NCI-H2081 treated with DMSO at 0.1 percent for 48 hours (cell line): ENCODE results near the gene VPS8.

Experiments
- DNase-seq: peaks from one replicate; lab custom pipeline; 2025; lab: John Stamatoyannopoulos, UW

The VPS8 gene

DNA sequence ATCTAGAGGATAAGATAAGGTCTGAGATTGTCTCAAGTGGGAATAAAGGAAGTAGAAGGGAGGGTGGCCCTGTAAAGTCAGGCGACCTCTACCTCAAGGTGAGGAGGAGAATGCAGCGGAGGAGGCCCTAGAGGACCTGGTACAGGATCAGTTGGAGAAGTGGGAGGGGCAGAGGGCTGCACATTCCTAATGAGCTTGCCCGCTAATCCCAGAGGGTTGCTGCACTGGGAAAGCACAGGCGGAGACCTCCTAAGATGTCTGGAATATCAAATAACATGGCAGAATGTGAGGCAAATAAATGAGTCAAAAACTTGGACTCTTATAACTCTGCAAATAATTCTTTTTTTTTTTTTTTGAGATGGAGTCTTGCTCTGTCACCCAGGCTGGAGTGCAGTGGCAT is 30.2 kb upstream of the VPS8 start:
- DNase-seq: no peak

DNA sequence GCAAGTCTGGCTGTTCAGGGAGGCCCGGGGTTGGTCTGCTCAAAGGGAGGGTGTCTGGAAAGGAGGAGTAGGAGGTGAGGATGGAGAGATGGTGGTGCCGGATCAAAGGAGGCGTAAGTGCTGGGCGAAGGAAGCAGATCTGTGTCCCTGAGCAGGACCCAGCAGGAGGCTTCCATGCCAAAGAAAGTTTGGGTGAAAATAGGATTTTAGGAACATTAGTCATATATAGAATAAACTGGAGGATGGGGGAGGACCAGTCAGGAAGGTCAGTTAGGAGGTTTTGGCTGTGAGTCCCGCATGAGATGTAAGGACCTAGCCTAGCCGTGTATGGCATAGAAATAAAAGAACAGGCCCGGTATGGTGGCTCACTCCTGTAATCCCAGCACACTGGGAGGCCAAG is 28.6 kb upstream of the VPS8 start:
- DNase-seq: no peak

DNA sequence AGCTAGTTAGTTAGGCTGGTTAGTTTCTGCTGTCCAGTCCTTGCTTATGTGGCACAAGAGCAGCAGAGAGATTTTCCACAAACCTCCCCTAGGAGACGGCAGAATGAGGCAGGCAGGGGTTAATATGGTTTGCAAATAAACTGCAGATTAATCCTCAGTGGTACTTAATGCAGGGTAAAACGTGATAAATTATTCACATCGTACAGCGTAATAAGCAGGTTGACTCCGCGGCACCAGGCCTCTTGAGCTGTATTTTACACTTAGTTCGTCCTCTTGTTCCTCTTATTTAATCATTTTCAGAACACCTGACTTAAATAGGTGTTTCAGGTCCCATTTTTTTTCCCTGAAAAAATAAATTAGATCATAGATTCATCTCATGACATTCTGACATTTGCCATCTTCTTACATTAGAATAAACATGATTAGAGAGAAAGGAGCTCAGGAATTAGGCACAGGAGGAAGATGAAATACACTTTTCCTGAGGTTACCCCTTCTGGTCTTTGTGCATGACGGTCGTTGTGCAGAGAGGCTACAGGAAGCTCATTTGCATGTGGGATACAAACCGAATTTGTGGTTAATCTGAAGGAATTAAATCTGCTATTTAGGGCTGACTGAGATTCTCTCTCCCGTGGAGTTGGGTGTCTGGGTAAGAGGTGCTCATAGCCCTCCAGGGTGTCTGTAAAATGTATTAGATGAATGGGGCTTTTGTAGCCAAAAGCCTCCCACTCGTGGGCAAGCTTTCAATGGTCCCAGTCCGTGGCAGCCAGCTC is 27.1 kb upstream of the VPS8 start:
- no peak for DNase-seq

DNA sequence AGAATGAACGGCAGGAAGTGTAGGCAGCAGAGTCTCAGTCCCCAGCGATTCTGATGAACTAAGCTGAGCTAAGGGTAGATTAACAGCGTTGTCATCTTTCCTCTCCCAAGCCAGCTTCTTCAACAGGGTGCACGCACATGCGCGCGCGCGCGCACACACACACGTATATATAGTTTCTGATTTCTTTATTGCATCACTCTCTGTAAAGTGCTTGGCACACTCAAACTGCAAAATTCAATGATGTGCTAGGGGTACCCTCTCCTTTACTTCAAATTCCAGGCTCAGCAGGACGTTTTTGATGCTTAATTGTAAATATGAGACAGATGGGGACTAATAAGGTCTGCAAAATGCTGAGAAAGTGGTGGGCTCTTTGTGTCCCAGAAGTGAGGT is 26.1 kb upstream of the VPS8 start:
- DNase-seq: no peak

DNA sequence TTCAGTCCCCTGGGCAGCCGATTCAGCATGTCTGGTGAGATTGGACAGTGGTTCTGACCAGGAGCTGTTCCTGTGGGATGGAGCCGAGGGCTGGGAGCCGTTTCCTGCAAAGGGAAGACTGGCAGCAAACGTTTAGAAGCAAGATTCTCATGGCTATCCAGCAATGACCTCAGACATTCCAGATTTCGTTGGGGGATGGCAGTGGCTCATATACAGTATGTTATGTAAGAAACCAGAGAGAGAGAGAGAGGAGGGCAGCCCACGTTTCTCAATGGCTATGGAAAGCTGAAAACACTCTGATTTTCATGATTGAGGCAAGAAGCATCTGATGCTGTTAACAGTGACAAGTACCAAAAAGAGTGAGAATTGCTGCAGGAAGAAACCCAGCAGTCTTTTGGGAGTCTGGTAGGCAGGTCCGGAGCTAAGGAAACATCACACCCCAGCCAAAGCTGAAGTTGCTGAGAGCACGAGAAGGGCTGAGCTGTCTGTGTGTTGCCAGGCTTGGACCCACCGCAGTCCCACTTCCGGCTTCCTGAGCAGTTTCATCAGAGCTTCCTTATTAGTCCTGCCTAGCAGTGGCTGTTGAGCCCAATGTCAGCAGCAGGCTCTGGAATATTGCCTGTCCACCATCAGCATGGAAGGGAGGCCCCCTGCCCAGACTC is 25.6 kb upstream of the VPS8 start:
- no peak for DNase-seq

DNA sequence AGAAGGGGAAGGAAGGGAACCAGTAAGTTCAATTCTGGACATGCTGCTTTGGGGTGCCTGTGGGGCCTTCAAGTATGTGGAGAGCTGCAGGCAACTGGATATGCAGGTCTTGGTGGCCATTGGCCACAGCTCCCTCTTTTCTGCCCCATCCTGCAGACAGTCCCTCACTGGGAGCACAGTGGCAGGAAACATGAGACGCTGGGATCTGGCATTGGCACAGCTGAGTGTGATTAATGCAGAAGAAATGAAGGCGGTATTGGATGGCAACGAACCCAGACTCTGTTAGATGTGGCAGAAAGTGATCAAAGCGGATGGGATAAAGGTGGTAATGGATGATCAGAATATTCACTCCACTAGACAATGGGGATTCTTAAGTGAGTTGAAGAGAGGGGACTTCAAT is 23.2 kb upstream of the VPS8 start:
- no peak for DNase-seq

DNA sequence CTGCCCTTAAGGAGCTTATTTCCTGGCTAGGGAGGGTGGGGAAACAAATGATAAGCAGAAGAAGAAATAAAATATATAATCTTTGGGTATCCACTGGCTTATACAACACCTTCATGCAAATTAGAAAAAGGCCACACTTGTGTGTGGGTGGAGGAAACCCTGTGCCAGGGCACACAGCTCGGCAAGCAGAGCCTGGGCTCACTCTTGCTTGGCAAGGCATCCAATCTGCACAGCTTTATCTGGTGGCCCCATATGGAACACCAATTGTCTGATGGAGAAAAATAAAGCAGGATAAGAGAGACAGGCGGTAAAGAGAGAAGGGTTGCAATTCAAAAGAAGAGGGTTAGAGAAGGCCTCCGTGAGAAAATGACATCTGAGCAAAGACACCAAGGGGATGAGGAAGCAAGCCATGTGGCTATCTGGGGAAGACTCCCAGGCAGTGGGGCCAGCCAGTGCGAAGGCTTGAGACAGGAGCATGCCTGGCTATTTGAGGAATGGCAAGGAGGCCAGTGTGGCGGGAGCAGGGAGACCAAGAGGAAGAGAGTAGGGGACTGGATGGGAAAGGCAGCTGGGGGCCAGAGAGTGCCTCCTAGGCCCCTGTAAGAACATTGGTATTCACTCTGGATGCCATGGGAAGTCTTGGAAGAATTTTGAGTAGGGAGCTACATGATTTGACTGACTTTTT is 22.5 kb upstream of the VPS8 start:
- no peak for DNase-seq

DNA sequence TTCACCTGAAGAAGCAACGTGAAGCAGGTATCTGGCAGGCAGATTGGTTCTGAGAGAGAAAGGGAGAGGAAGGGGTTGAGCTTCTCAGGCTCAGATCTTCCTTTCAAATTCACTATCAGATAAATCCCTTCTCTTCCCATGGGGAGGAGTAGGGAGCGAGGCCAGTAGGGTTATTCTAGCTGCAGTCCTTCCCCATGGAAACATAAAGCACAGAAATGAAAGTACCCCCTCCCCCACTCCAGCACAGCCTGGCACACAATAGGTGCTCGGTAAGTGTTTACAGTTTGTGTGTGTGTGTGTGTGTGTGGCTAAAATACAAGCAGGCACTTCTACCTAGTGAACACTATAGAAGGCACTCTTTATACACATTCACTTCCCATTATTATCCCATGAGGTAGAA is 20.8 kb upstream of the VPS8 start:
- no peak for DNase-seq

DNA sequence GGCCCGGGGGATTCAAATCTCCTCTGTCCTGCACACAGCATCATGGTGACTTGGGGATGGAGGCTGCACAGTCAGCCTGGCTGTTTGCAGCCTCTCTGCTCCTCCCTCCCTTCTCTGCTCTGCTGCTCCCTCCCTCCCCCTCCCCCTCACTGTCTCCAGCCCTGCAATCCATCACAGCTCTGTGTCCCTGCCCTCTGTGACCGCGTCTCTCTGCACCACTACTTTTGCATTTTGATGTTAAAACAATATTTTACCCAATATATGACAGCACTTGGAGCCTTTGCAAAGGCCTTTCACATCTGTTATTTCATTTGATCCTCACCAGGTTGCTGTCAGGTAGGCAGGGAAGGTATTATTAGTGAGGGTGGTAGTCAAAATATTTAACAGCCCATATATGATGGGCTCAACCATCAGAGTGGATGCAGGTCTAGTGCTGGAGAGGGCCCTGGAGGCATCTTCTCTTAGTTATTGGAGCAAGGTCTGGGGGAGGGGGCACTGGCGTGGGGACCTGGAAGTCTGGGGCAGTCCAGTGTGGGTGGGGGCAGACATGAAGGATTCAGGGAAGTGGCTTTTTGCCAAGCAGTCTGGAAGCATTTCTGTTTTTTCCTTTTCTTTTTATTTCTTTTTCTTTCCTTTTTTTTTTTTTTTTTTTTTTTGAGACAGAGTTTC is 16.3 kb upstream of the VPS8 start:
- no peak for DNase-seq

DNA sequence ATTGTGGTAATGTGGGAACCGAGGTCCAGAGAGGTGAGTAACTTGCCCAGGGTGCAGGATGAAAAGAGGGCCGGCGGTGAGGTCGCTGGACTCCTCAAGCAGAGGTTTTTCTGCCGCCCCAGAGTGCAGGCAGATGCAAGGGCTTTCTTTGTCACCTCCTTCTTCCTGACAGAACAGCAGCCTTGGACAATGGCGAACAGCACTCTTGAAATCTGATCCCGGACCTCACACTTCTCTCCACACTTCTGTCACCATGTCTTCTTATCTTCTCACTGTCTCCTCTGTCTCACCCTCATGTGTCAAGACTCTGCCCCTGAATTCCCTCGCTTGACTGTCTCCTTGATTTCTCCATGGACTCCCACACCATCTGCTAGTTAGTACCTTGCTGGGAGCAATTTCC is 15.4 kb upstream of the VPS8 start:
- DNase-seq: no peak

DNA sequence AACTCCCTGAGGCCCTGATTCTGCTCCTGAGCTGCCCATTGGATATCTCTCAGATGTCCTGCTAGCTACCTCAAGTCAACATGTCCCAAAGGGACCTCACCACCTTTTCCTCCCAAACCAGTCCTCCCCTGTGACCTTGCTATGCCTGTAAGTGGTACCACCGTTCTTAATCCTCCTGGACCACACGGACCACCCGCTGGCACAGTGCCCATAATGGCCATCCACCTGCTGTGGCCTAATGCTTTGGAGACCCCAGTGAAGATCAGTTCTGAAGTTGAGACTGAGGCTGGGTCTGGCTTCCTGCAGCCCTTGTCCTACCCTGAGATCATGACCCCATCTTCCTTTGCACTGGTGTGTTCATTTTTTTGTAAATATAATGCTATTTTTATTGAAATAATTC is 15.0 kb upstream of the VPS8 start:
- no peak for DNase-seq

DNA sequence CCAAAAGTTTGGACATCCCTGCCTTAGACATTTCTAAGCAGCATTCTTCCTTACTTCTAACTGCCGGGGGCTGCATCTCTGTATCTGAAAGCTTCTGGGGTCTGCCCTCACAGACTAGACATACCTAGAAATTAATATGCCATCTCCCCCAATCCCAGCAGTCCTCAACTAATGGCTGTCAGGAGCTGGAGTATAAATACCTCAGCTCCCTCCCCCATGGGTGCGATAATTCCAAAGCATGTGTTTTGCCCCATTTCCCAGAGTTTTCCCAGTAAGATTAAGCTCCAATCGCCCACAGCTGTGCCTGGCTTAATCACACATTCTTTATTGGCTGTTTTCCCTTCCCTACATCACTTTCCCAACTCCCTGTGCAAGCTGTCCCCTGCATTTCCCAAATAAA is 13.8 kb upstream of the VPS8 start:
- DNase-seq: no peak

DNA sequence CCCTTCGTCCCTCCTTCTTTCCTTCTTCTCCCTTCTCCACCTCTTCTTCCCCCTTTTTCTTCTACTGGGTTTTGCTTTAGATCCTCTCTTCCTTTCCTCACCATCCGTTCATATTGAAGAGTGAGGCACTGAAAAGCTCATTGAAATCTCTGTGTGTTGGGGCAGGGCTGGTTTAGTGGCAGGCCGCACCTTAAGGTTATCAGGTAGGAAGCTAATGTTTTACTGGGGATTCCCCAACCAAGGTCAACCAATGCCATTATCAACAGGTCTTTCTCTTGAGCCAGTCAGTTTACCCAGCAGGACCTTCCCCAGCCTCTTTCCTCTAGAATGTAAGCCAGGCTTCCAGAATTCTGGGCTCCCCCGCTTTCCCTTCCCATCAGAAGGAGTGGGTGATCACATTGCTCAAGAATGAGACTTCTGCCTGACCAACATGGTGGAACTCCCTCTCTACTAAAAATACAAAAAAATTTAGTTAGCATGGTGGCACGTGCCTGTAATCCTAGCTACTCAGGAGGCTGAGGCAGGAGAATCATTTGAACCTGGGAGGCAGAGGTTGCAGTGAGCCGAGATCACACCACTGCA is 11.5 kb upstream of the VPS8 start:
- no peak for DNase-seq

DNA sequence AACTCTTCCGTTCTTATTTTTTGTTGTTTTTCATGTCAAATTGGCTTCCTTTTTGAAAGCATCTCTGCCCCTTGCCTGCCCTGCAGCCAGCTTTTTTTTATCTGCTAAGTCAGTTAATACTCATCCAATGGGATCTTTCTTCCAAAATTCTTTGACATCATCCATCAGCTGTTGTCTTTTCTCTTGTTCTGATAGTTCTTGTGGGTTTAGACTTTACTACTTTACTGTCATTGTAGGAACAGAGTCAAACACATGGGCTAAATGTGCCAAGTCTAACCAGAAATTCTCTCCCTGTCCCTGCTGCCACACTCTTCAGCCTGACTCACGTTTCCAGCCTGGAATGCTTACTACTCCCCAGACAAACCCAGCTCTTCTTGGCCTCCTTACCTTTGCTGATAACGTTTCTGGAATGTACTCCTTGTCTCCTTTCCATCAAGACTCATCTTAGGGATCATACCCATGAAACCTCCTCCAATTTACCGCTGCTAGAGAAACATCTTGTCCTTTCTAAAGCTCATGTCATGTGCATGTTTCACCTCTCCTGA is 10.7 kb upstream of the VPS8 start:
- no peak for DNase-seq

DNA sequence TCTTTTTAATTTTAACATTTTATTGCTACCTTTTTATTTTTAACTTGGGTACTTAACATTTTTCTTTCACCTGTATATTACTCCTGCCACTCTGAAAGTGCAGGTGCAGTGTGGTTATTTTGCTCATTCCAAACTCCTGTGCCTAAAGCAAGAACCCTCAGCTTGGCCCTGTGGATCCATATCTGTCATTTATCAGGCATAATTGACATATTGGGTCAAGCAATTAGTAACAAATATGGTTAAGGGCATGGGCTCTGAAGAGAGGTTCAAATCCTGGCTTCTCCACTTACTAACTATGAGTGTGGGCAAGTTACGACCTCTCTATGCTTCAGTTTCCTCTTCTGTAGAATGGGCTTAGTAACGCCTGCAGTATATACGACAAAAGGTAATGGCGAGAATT is 9.8 kb upstream of the VPS8 start:
- no peak for DNase-seq

DNA sequence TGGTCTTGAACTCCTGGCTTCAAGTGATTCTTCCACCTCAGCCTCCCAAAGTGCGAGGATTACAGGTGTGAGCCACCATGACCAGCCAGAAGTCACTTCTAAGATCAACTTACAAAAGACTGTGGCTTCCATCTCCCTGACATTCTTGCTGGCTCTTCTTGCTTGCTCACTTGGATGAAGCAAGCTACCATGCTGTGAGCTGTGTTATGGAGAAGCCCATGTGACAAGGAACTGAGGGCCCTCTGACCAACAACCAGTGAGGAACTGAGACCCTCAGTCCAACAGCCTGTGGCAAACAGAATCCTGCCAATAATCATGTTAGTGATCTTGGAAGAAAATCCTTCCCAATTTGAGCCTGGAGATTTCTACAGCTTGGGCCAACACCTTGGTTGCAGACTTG is 7.2 kb upstream of the VPS8 start:
- no peak for DNase-seq

DNA sequence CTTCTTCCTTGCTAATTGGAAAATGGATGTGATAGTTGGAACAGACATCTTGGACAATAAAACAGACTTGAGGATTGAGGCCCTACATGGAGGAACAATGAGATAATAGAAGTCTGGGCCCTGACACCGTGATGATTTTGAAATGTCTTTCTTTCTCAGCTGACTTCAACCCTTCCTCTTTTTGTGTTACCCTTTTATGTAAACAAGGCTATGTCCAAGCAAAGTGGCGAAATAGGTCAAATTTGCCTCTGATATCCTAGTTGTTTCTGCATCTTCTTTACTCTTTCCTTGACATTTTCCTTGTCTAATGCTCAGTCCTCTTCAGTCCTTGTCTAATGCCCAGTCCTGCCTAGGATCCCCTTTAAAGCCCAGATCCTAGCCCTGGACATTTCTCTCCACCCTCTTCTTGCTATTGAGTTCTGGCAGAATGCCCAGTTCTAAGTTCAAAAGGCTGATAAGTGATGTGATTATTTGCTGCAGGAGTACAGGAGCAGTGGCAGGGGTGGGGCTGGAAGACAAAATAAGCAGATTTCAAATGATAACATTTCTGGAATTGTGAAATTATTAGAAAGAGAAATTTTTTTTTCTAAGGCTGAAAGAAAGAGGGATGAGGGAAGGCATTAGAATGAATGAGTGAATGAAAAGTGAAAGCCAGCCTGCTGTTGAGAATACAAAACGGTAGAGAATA is 6.5 kb upstream of the VPS8 start:
- no peak for DNase-seq

DNA sequence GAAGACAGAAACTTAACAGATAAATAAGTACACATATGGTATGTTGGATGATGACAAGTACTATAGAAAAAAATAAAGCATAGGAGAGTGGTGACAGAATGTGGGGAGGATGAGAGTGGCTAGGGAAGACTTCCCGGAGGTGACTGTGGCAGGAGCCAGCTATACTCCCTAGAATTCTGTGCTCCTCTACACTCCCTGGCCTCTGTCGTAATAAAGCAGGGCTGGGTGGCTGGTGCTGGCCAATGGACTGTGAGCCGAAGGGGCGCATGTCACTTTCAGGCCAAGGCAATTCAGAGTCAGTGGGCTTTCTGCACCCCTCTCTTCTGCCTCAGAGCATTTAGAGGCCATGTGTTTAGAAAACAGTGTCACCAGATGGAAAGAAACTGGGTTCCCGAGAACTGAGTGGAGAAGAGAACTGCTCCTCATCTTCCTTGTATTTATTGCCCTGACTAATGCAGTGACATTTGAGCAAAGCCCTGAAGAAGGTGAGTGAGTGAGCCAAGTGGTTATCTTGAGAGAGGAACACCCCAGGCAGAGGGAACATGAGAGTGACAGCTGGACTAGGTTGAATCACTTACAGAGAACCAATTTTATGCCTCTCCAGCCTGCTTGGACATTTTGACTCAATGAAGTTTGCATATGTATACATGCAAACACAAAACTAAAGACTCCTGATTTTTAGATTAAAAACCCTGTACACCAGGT is 5.2 kb upstream of the VPS8 start:
- no peak for DNase-seq

DNA sequence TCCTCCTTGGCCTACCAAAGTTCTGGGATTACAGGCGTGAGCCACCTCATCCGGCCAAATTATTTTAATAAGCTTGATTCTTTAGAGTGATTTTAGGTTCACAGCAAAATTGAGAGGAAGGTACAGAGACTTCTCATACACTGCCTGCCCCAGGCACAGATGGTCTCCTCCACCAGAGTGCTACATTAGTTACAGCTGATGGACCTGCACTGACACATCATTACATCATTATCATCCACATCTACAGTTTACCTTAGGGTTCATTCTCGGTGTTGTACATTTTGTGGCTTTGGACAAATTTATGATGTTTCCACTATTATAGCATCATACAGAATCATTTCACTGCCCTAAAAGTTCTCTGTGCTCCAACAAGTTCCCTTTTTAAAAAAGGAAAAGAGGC is 4.4 kb upstream of the VPS8 start:
- no peak for DNase-seq

DNA sequence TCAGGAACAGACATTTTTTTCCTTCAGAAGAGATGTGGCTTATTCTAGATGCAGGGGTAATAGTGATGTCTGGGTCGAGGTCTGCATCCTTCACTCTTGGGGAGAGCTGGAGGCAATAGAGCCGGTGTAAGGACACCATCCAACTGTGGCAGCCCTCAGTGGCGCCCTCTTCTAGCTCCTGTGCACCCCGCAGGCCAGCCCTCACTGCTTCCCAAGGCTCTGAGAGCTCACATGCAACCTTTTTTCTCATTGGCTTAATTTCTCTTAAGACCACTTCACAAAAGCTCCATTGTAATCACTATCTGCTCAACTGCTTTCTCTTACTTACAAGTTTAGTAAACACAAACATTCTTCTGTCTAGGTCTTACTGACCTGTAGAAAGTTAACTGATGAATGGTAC is 3.9 kb upstream of the VPS8 start:
- DNase-seq: no peak

DNA sequence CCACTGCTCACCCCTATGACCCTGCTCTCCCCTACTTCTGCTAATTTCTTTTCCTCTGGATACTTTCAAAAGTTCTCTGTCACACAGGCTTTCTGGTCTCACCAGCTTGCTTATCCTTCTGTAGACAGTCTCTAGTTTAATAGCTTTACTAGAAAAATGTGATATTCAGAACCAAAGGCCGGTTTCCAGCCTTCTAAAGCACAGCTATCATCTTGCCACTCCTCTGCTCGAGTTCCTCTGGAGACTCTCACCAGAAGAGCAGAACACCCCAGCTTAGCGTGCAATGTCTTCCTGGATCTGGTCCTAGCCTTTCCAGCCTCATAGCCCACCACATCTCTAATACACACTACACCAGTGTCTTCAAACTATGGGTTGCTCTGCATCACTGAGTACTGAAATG is 1.8 kb upstream of the VPS8 start:
- DNase-seq: no peak
